SK-N-SH (cell line): Measurements from ENCODE around the gene MDH1. TPM values are rescaled to one million over a fixed set of nuclear protein-coding genes. Genes with fewer than 3 reads are reported as not detected.

Experiments used
- polyA plus RNA-seq, 3 experiments: library from polyadenylated mRNA; depleted of rRNA; stranded (reverse); fragments of >200 nt; gene quantifications; 2 replicates each; pipeline ENCODE4 v1.2.3, GENCODE V29; 2012

Gene MDH1
- polyA plus RNA-seq, 1 of the 3 experiments (the other 2 are of a cell fraction) = 201 TPM

Other genes starting within 250 kb of the MDH1 start
- gene WDPCP, start 486 bp upstream of the MDH1 start, polyA plus RNA-seq (2012; rRNA removed) = 3.1 and 5.5 TPM in 2 replicates